HG02840 (cell line): Measurements from ENCODE around the gene CD79A.

Experiments used
- ATAC-seq: cut with Tn5 transposase; IDR thresholded peaks from one replicate; pipeline ENCODE4 v1.9.1; 2021; ENCODE audit warnings: mild to moderate bottlenecking, moderate library complexity, moderate number of reproducible peaks; ENCODE audit not compliant: unreplicated experiment, low FRiP score

Gene CD79A

DNA sequence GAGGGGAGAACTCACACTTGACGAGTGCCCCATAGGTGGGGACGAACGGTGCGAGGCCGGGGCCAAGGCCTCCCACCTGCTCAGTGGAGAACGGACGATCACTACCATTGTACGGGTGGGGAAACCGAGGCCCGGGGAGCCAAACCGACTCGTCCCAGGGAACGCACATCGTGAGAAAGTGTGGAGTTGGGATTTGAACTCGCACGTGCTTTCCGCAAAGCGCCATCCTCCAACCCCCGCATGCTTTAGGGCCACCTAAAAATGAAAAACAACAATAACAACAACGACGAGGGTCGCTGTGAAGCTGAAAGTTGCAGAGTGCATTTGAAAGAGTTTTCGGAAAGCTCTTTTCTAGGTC is 6.4 kb downstream of the CD79A start:
- no peak for ATAC-seq

DNA sequence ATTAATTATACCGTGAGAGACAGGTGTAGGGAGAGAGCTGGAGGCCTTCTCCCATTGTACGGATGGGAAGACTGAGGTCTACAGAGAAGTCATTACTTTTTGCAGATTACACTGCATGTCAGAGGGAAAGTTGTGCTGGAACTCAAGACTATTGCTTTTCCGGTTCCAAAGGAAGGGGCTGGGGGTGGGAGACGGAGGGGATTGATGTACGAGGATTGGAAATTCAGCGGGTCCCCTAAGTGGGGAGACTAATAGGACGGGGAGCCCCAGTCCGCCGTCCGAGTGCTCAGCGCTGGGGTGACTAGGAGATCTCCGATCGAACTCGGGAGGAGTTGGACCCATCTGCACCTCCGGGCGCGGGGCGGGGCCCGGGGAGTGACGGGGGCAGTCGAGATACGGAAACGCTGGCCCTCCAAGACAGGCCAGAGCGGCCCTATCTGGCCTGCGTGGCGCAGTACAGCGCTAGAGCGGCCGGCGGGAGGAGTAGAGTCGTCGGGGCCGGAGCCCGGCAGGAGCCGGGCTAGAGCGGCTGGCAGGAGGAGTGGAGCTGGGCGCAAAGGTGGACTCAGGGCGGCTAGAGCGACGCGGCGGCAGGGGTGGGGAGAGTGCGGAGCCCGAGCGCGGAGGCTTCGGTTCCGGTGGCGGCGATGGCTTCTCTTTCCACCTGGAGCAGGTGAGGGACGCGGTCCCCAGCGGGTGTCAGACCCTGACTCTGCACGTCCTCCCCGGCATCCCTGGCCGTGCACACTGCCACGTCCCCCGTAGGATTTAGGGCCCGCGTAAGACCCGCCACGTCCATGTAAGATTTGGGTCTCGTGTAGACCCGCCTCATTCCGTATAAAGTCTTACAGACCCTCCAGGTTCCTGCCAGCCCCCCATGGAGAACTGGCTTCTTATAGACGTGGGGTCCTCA is 7.0 kb downstream of the CD79A start:
- ATAC-seq, result peak; percentile 64

DNA sequence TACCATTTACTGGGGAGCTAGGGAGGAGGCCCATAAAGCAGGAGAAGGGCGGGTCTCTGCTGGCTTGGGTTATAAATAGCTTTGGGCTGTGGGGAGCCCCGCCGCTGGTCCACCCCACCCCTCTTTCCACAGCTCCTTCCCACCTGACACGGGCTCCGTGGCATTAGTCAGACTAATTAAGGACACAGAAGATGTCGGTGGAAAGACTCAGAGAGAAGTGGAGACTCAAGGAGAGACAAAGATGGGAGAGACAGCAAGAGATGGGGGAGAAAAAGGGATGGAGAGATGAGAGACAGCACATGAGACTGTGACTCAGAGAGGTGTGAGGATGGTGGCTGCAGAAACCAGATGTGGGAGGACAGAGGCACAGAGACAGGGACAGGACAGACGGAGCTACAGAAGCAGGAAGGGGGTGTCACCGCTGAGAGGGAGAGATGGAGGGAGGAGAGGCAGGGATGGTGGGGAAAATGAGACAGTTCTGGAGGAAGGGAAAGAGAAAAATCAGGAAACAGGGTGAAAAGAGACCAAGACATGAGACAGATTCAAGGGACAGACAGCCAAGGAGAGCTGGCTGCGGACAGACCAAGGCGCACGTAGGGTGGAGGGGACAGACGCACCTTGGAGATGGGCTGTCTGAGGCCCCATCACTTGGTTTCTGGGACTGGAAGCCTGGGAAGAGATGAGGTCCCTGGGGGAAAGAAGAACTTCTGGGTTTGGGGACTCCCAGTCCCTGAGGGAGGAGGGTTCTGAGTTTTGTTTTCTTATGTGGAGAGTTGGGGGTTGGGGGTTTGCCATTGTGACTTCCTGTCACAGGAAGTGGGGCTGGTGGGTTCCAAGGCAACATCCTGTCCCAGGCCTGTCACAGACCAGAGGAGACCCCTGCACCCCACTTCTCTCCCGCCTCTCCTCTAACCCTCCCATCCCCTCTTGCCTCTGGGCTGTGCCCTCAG is 10.0 kb downstream of the CD79A start:
- ATAC-seq, result no peak

DNA sequence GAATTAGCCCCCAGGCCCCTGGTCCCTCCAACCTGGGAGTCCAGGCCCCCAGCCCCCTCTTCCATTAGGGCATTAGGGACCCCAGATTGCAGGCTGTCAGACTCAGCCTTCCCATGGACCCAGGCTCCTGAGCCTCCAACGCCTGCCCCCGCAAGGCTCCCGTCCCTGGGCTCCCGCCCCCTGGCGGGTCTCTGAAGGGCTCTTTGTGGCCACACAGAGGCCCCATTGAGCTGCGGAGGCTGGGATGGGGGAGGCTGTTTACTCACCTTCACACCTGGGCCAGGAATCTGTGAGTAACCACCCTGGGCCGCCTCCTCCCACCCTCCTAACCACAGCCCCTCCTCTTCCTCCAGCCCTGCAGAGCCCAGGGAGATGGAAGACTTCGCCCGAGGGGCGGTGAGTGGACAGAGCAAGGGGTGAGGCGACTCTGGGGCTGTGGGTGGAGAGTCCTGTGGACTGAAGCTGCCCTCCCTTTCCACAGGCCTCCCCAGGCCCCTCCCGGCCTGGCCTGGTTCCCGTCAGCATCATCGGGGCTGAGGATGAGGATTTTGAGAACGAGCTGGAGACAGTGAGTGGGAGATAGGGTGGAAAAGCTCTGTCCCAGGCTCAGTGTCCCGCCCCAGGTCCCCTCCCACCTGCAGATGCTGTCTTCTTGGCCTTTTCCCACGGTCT is 10.8 kb downstream of the CD79A start:
- no peak for ATAC-seq

DNA sequence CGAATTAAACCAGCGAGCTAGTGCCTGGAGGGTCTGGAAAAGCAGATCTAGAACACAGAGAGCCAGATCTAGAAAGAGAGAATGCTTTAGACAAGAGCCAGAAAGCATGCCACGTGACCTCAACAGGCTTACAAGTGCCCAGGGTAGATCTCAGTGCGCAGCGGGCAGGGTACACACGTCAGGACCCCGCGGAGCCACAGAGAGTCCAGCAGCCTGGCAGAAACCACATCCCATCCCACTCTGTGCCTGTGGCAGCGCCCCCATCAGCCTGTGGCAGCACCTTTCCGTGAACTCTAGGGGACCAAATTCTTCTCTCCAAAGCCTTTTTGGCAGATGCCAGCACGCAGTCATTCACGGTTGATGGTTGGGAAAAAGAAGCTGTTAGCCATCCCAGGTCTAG is 11.8 kb downstream of the CD79A start:
- ATAC-seq, result no peak

DNA sequence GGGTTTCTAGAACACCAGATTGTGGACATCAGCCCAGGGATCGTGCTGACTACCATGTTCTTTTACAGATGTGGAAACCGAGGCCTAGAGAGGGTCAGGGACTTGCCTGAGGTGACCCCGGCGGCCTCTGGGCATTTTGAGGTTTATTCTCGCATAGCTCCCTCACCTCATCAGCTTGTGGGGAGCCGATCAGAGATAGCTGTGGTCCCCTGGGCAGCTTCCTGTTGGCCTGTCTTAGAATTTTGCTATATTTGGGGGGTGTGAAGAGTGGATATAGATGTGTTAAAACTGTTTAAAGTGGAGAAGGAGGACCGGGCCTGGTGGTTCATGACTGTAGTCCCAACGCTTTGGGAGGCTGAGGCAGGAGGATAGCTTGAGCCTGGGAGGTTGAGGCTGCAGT is 12.8 kb downstream of the CD79A start:
- ATAC-seq, result no peak

DNA sequence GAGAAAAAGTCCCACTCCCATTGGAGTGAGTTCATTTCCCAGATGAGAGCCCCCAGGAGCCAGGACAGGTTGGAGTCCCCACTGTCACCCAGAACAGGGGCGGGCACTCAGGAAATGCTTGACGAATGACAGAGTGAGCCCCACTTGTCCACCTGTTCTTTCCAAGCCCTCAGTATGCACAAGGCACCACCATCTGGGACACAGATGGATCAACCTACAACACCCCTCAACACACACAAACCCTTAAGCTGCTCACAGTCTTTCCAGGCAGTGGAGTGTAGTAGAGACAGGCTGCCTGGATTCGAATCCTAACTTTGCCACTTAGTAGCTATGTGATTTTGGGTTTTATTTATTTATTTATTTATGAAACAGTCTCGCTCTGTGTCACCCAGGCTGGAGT is 13.9 kb downstream of the CD79A start:
- no peak for ATAC-seq

DNA sequence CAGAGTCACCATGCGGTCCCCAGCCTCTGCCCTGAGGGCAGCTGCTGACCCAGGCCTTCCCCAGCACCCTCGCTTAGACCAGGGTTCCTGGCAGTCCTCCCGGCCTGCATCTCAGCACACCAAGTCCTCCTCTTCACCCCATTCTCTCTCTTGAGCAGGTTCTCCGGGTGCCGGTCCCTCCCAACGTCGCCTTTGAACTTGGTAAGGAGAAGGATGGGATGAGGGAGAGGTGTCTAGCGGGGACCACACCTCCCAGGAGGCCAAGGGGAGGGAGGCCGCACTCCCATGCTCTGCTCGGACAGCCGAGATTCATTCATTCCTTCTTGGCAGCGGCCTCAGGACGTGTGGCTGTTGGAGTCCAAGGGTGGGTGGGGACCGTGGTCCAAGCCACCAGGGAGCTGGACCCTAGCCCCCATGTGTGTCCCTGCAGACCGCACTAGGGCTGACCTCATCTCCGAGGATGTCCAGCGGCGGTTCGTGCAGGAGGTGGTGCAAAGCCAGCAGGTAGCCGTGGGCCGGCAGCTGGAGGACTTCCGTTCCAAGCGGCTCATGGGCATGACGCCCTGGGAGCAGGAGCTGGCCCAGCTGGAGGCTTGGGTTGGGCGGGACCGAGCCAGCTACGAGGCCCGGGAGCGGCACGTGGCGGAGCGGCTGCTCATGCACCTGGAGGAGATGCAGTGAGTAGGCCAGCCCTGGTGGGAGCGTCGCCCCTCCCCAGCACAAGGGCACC is 15.3 kb downstream of the CD79A start:
- no peak for ATAC-seq

DNA sequence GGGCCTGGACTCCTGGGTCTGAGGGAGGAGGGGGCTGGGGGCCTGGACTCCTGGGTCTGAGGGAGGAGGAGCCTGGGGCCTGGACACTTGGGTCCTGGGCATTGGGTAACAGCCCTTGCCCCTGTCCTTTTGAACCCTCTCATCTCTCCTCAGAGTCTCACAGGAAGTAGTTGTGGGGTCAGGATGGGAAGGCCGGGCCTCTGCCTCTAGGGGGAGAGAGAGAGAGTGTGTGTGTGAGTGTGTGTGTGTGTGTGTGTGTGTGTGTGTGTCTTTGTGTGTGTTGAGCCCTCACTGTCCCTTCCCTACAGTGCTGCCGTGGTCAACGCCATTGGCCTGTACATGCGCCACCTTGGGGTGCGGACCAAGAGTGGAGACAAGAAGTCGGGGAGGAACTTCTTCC is 16.8 kb downstream of the CD79A start:
- no peak for ATAC-seq

DNA sequence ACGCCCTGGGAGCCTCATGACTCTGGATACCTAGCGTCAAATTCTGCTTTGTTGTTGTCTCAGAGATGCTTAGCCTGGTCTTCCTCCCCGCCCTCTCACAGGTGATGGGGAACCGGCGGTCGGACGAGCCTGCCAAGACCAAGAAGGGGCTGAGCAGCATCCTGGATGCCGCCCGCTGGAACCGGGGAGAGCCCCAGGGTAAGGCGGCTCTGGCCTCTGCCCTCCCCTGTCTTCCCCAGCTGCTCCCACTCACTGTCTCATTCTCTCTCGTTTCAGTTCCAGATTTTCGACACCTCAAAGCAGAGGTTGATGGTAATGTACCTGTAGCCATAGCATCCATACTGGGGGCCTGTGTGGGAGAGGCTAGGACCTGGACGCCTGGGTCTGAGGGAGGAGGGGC is 17.3 kb downstream of the CD79A start:
- ATAC-seq, result no peak

DNA sequence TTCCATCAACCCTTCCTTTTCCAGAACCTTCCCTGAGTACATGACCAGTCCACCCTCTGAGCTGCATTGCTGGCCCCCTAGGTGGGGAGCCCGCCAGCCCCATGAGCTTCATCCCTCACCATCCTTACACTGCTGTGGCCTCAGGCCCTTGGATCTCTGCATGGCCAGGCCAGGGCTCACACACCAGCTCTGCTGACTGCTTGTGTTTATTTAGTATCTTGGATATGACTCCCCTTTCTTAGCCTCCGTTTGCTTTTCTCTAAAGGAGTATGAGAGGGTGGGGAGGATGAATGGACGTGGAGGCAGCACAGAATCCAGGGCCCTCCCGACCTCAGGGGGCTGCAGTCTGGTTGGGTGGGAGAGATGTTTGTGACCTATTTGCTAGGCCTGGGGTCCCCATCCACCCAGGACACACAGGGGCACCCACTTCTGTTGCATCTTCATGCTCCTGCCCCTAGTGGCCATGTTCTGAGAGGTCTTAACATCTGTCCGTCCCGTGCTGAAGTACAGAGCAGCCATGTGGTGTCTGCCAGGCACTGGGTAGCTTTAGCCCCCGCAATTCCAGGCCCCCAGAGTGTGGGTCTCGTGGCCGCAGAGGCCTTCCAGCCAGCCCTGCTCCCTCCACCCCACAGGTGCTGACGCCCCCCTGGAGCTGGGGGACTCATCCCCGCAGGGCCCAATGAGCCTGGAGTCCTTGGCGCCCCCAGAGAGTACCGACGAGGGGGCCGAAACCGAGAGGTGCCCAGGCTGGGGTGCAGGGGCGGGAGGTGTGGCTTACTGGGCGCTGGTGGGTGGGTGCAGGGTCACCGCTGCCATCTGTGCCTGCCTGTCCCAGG is 18.9 kb downstream of the CD79A start:
- ATAC-seq, result no peak

DNA sequence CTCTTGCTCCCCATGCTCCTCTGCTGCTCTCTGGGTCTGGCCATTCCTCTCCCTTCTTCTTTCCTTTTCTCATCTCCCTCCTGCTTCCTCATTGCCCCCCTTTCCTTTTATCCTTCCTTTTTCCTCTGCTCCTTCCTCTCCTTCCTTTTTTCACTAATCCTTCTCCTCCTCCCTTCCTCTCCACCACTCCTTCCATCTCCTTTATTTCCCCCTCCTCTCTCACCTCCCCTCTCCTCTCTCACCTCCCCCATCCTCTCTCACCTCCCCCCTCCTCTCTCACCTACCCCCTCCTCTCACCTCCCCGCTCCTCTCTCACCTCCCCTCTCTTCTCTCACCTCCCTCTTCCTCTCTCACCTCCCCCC is 19.5 kb downstream of the CD79A start:
- no peak for ATAC-seq

DNA sequence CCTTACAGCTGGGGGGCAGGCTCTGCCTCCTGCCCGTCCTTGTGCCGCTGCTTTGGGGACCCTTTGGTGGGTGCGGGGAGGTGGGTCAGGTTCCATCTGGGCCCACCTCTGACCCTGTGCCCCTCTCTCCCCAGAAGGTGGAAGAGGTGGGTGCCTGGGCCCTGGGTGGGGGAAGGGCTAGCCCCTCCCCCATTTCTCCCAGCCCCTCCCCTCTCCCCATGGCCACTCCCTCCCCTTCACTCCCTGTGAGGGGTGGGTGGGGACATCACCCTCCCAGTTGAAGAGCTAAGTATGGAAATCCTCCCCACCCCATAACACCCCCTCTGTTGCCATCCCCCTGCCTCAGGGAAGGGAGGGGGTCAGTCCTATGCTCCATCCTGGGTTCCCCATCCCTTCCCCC is 20.1 kb downstream of the CD79A start:
- no peak for ATAC-seq

DNA sequence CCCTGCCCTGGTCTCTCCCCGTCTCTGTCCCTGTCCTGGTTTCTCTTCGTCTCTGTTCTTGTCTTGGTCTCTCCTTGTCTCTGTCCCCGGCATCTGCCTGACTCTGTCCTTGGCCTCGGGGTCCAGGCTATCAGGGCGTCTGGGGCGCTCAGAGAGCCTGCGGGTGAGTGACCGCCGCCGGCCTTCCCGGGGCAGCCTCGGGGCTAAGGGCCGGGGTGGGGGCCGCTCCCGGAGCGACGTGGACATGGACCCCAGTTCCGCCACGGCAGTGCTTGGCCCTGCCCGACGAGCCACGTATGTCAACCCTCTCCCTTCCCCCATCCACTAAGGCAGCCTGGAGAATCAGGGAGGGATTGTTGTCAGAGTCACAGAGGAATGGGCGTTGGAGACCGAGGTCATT is 20.7 kb downstream of the CD79A start:
- no peak for ATAC-seq

DNA sequence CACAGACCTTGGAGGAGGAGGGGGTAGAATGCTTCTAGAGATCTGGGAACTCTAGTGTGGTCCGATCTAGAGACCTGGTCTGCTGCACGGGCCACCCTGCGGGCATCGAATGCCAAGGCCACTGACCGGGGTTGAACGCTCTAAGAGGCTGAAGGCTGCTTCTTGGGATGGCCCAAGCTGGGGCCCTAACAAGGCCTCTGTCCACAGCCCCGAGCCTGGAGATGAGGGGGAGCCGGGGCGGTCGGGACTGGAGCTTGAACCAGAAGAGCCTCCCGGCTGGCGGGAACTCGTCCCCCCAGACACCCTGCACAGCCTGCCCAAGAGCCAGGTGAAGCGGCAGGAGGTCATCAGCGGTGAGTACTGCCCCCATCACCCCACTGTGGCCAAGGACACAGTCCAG is 21.2 kb downstream of the CD79A start:
- ATAC-seq, result no peak

DNA sequence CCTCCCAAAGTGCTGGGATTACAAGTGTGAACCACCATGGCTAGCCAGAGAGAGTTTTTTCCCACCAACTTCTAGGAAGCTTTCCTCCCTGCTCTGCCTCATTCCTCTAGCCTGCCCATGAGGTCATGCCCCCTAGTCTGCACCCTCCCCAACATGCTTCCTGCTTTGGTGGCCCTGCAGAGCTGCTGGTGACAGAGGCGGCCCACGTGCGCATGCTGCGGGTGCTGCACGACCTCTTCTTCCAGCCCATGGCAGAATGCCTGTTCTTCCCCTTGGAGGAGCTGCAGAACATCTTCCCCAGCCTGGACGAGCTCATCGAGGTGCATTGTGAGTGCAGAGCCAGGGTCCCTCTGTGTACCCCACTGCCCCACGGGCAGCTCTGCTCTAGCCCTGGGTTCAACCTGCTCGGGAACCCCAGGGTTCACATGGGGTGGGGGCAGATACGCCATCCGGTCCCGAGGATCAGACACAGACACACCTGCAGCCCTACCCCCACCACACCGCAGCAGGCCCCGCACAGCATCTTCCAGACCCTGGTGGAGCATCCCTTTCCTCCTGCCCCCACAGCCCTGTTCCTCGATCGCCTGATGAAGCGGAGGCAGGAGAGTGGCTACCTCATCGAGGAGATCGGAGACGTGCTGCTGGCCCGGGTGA is 24.8 kb downstream of the CD79A start:
- ATAC-seq, result no peak

DNA sequence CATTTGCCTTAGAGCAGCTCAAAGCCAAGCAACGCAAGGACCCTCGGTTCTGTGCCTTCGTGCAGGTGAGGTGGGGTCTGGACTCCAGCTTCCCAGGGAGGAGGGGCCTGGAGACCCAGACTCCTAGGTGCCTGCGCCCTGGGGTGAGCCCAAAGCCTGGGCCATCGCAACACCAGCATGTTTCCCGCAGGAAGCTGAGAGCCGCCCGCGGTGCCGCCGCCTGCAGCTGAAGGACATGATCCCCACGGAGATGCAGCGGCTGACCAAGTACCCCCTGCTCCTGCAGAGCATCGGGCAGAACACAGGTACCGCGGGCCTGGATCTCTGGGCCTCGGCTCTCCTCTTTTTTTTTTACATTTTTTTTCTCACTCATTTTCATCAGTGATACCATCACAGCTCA is 25.5 kb downstream of the CD79A start:
- ATAC-seq, result no peak

DNA sequence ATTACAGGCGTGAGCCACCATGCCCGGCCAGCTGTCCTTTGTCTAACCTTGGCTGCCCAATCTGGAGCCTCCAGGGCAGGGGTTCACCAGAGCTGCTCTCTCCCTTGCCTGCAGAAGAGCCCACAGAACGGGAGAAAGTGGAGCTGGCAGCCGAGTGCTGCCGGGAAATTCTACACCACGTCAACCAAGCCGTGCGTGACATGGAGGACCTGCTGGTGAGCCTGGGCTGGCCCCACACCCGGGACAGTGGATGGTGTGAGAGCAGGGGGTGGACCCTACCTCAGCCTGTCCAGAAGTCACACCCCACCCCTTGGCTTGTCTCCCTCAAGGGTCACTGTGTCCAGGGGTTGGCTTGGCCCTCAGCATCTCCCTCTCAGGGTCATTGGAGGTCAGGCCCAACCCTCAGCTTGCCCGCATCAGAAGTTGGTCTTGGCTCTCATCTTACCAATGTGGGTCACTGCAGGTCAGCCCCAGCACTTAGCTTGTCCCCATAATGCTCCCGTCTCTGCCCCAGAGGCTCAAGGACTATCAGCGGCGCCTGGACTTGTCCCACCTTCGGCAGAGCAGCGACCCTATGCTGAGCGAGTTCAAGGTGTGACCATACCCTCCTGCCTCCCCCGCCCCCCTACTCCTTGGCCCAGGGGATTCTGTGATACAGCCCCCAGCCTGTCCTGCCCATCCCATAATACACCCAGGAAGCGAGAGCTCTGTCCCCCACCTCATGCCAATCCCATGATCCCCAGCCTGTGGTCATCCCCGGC is 26.3 kb downstream of the CD79A start:
- no peak for ATAC-seq
